Thoracic aorta (tissue), 2 donors: ENCODE results near the gene MEIS2. TPM values are rescaled to one million over a fixed set of nuclear protein-coding genes. Genes with fewer than 3 reads are reported as not detected.

Experiments
- ATAC-seq: fragments of 150-250 bp; one replicate; pipeline ENCODE4 v1.8.0; 2017; ENCODE audit warnings: low read depth; ENCODE audit not compliant: insufficient number of reproducible peaks, low FRiP score
- DNase-seq: peaks from one replicate; pipeline ENCODE4 v3.0.0-alpha.2; 2020; ENCODE audit warnings: low spot score
- H3K27ac ChIP-seq, 2 donors: fragments of 200-600 bp; sonication (generic); 1 replicate in 1 of 2; 2 replicates in 1 of 2; pipeline ENCODE4 v1.5.1; 2016; ENCODE audit warnings: mild to moderate bottlenecking in 2 of 2, moderate library complexity in 2 of 2
- H3K27me3 ChIP-seq: fragments of 200-600 bp; sonication (generic); replicated peaks from 2 replicates; pipeline ENCODE4 v1.6.0; 2016; ENCODE audit warnings: mild to moderate bottlenecking; ENCODE audit not compliant: insufficient read depth
- H3K36me3 ChIP-seq: fragments of 200-600 bp; sonication (generic); one replicate; pipeline ENCODE4 v1.5.1; 2016
- H3K4me1 ChIP-seq, 2 donors: fragments of 200-600 bp; sonication (generic); 1 replicate in 1 of 2; 2 replicates in 1 of 2; pipeline versions ENCODE4 v1.5.1 to v1.6.0; 2016; ENCODE audit warnings: low read depth in 2 of 2, mild to moderate bottlenecking in 1 of 2; ENCODE audit not compliant: control insufficient read depth in 1 of 2
- H3K4me3 ChIP-seq: fragments of 200-600 bp; sonication (generic); 2 replicates; pipeline ENCODE4 v1.5.1; 2016; ENCODE audit warnings: mild to moderate bottlenecking
- H3K9me3 ChIP-seq: fragments of 200-600 bp; sonication (generic); 2 replicates; pipeline ENCODE4 v1.5.1; 2016
- total RNA-seq, 2 donors: library from RNA; depleted of rRNA; stranded (reverse); fragments of >200 nt; gene quantifications; one replicate each; pipeline versions ENCODE4 v1.1.0 to v1.2.3, GENCODE V29; 2016
- TF ChIP-seq, protein P1 (sequence below): fragments of 200-600 bp; sonication (generic); IDR thresholded peaks from one replicate; pipeline ENCODE4 v1.5.1; 2019; ENCODE audit warnings: antibody characterized with exemption

Gene MEIS2
- total RNA-seq, 2 donors from 2014 or later: 46.4 to 57.2 TPM

- Histone ChIP-seq H3K4me3 (no peak overlapping the region), H3K27me3 (no peaks in the 10 kb centered on the region), H3K9me3 (no peaks in the 10 kb centered on the region), H3K27ac (no peak overlapping the region), H3K36me3 (no peaks in the 10 kb centered on the region), H3K4me1 (peaks cover 10 to 26% of the 10 kb centered on the region in 2 donors)
- TF ChIP-seq, protein P1, sequence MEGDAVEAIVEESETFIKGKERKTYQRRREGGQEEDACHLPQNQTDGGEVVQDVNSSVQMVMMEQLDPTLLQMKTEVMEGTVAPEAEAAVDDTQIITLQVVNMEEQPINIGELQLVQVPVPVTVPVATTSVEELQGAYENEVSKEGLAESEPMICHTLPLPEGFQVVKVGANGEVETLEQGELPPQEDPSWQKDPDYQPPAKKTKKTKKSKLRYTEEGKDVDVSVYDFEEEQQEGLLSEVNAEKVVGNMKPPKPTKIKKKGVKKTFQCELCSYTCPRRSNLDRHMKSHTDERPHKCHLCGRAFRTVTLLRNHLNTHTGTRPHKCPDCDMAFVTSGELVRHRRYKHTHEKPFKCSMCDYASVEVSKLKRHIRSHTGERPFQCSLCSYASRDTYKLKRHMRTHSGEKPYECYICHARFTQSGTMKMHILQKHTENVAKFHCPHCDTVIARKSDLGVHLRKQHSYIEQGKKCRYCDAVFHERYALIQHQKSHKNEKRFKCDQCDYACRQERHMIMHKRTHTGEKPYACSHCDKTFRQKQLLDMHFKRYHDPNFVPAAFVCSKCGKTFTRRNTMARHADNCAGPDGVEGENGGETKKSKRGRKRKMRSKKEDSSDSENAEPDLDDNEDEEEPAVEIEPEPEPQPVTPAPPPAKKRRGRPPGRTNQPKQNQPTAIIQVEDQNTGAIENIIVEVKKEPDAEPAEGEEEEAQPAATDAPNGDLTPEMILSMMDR: no peak
- DNase-seq (no peak), ATAC-seq (no peak)
Observed at GRCh38 chr15:37057831-37058230, 42.5 kb downstream of the MEIS2 start.

- TF ChIP-seq, protein P1: no peak
- DNase-seq (no peak), ATAC-seq (no peak)
- H3K27me3 ChIP-seq: no peaks in the 10 kb centered on the region
- peaks cover 10 to 26% of the 10 kb centered on the region in 2 donors for H3K4me1 ChIP-seq
- H3K36me3 ChIP-seq: no peaks in the 10 kb centered on the region
- no peak overlapping the region for H3K27ac ChIP-seq
- no peaks in the 10 kb centered on the region for H3K9me3 ChIP-seq
- no peak overlapping the region for H3K4me3 ChIP-seq
Observed at GRCh38 chr15:37057256-37057655, 43.1 kb downstream of the MEIS2 start.

DNA sequence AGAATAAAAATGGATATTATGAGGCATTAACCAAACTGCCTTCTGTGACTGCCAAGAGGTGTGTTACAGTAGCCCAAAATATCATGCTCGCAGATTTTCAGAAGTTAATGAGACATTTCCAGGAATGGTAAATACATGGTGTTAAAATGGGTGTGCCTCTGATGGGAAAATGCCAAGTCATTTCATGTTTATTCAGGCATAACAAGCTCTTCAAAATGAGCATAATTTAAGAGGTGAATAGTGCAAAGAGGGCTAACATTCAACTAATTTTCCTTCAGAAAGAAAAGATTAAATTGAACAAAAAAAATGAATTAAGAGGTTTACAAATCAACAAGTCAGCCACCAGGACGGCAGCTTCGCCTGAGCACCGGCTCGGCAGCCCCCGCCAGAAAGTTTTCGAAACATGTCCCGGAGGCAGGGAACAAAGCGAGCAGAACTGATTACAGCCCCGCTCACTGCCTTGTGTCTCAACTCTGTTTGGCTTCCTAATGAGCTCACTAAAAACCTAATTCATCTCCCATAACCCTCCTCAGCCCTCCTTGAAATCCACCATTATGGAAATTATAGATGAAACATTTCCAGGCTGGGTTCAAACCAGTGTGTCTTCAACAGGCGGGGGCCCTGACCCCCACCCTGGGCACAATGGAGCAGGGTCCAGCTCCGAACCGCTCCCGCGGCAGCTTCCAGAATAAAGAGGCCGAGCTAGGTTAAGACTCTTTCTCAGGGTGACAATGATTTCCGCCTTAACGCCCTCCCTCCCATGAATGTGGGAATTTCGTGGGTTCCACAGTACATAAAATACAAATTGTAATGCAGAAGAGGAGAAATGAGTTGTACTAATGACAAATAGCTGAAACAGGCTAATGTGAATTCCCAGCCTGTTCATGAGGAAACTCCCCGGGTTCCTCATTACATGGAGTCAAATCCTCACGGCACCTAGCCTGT is 43.9 kb downstream of the MEIS2 start:
- H3K4me3 ChIP-seq: no peak overlapping the region
- peaks cover 10 to 26% of the 10 kb centered on the region in 2 donors for H3K4me1 ChIP-seq
- no peaks in the 10 kb centered on the region for H3K9me3 ChIP-seq
- TF ChIP-seq, protein P1: no peak
- DNase-seq: no peak
- no peak overlapping the region for H3K27ac ChIP-seq
- H3K36me3 ChIP-seq: no peaks in the 10 kb centered on the region
- no peaks in the 10 kb centered on the region for H3K27me3 ChIP-seq
- no peak for ATAC-seq

GRCh38 chr15:37055481-37055880 is 44.9 kb downstream of the MEIS2 start:
- no peak for ATAC-seq

DNA sequence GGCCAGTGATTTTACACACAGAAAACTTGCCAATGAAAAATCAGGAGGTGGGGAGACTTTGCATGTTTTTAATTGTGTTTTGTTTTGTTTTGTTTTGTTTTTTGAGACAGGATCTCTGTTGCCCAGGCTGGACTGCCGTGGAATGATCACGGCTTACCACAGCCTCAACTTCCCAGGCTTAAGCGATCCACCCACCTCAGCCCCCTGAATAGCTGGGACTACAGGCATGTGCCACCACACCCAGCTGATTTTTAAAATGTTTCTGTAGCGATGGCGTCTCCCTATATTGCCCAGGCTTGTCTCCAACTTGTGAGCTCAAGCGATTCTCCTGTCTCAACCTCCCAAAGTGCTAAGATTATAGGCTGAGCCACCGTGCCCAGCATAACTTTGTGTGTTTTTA is 46.0 kb downstream of the MEIS2 start:
- H3K4me1 ChIP-seq: peaks cover 6 to 21% of the 10 kb centered on the region in 2 donors
- H3K9me3 ChIP-seq: no peaks in the 10 kb centered on the region
- H3K36me3 ChIP-seq: no peaks in the 10 kb centered on the region
- no peaks in the 10 kb centered on the region for H3K27me3 ChIP-seq
- TF ChIP-seq, protein P1: no peak
- ATAC-seq (no peak), DNase-seq (no peak)
- no peak overlapping the region for H3K4me3 ChIP-seq
- H3K27ac ChIP-seq: no peak overlapping the region

More at GRCh38 chr15:37055481-37055880, 44.9 kb downstream of the MEIS2 start:
- Histone ChIP-seq H3K36me3 (no peaks in the 10 kb centered on the region), H3K4me3 (no peak overlapping the region), H3K4me1 (peaks cover 10 to 26% of the 10 kb centered on the region in 2 donors), H3K9me3 (no peaks in the 10 kb centered on the region), H3K27me3 (no peaks in the 10 kb centered on the region), H3K27ac (no peak overlapping the region)
- TF ChIP-seq, protein P1: no peak
- no peak for DNase-seq
